ENCODE measurements around the gene TSHZ2.

DNA sequence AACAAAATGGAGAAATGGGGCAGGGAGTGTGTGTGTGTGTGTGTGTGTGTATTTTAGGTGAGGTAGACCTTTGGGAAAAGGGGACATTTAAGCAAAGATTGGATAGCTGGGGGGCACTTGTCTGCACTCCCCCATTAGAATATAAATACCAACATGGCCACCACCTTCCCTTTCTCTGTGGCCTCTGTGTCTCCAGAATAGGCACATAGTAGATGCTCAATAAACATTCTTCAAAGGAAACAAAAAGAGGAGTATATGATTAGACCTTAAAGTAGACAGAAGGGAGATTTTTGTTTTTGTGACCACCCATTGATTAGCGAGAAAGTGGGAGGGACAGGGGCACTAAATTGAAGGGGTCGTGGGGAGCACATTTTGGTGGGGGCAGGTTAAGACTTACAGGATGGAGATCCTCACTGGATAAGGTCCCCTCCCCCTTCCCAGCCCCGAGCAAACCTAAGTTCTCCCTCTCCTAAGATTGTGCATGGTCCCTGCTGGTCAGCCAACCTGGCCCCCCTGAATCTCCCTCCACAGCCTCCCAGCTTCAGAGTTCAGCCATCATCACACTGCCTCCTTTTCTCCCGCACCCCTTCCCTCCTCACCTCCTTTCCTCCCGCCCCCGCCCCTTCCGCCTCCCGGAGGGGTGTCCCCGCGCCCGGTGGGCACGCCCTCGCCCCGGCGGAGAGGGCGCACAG lies 514 bp upstream of the TSHZ2 start:
- no peak for TF ChIP-seq CTCF (conservative IDR thresholded peaks at IDR 0.05)
- no peak for TF ChIP-seq ZFX (IDR thresholded peaks at IDR 0.05)

Measured in C4-2B (cell line).